GM12801 (cell line): ENCODE results near the gene H2AZ2.

Experiments
- TF ChIP-seq, protein P1 (sequence below): IDR thresholded peaks from one replicate; pipeline ENCODE4 v1.5.1; 2011; ENCODE audit warnings: control low read depth; ENCODE audit not compliant: insufficient read length; ENCODE audit errors: extremely low read depth

The H2AZ2 gene

DNA sequence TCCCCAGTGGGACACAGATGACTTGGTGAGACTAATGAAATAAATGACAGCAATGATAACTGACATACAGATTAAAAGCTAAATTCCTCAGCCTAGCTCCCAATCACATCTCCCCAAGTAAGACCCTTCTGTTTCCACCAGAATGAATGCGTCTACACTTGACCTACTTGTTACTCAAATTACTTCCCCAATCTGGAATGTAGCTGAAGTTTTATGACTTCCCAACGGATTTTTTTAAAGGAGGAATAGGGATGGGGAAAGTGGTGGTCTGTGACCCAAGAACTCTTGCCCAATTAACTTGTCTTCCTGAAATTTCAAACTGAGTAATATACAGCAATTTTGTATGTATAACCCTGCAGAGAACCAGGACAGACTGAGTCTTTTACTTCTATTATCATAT is 9.1 kb downstream of the H2AZ2 start:
- TF ChIP-seq, protein P1, sequence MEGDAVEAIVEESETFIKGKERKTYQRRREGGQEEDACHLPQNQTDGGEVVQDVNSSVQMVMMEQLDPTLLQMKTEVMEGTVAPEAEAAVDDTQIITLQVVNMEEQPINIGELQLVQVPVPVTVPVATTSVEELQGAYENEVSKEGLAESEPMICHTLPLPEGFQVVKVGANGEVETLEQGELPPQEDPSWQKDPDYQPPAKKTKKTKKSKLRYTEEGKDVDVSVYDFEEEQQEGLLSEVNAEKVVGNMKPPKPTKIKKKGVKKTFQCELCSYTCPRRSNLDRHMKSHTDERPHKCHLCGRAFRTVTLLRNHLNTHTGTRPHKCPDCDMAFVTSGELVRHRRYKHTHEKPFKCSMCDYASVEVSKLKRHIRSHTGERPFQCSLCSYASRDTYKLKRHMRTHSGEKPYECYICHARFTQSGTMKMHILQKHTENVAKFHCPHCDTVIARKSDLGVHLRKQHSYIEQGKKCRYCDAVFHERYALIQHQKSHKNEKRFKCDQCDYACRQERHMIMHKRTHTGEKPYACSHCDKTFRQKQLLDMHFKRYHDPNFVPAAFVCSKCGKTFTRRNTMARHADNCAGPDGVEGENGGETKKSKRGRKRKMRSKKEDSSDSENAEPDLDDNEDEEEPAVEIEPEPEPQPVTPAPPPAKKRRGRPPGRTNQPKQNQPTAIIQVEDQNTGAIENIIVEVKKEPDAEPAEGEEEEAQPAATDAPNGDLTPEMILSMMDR: no peak

DNA sequence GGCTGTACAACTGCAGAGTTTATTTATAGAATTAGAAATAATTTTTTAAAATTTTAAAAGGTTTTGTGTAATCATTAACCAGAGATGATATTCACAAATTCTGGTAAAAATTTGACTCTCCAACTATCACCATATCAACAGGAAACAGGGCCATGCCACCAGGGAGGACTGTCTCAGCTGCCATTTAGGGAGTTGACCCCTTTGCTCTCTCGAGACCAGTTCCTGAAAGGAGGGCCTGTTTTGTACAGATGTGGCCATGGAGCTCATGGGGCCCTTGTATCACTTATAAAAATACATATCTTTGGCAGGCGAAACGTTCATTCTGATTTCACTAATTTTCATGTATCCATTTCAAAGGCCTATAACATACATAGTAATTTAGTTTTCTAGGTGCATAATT is 20.3 kb downstream of the H2AZ2 start:
- TF ChIP-seq, protein P1: no peak

DNA sequence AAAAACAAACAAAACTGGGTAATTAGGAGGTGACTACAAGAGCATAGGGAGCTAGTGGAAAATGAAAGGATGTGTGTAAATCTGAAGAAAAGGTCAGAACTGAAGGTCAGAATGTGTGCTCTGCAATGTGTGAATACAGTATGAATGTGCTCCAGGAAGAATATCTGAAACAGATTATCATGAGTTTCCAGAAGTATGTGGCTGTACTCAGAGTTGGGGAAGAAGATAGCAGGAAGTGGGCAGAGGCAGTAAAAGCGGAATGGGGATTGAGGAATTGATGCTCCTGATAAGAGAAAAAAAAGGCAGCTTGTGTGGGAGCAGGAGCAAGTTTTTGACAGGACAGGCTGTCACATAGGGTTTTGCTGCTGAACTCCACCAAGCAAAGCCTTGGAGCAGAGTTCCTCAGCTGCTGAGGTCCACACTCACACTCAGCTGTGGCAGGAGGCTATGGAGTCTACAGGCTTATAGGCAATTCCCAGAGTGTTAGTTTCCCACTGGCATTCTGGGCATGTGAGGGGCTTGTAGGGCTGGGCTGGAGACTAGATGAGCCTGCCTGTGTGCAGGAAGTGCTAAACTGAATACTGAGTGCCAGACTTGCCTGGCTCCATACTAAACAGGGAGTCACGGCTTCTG is 22.9 kb downstream of the H2AZ2 start:
- TF ChIP-seq, protein P1: no peak

DNA sequence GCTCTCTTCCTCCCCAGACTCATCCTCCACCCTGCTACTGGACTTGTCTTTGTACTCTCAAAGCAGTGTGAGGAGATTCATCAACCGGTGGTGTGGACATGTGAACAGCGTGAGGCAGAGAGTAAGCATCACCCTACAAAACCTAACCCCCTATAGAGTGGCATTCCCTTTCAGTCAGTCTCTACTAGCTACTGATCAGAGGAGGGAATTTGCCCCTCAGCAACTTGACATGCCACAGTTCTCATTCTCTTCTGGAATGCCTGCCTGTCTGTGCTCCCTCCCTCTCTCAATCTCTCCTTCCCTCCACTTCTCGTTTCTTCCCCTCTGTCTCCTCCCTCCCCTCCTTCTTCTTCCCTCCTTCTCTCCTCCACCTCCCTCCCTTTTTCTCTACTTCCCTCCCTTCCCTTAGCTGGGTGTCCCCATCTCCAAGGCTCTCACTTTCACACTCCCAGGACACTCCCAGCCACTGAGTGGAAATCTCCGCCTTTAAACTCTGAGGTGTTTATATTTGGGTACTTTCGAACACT is 24.6 kb downstream of the H2AZ2 start:
- TF ChIP-seq, protein P1: no peak

DNA sequence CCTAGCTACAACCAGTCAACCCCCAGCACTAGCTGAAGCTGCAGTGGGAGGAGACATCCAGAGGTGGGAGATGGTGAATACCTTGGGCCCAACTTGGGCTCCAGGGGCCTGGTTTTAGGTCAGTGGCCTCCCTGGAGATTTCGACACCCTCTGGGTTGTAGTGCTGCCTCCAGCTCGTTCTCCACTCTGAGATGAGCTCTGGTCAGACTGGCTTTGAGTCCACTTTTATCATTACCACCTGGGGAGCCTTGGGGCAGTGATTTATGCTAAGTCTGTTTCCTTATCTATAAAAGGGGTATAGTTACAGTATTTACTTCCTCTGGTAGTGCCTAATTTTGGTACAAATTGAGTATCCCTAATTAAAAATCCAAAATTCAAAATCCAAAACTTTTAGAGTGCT is 28.6 kb downstream of the H2AZ2 start:
- TF ChIP-seq, protein P1: no peak

DNA sequence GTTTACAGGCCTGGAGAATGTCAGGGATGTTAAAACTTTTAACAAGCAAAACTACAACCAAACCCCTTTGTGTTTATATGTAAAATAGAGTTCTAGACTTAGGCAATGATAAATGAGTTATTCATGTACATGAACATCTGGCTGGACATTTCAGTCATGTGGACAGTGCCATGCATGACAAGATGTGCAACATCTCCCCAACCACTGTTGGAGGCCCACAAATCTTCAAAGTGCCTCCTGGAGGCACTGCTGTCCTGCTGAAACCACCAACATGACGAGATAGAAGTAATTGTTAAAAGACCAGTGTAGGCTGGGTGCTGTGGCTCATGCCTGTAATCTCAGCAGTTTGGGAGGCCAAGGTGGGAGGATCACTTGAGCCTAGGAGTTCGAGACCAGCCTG is 33.0 kb downstream of the H2AZ2 start:
- TF ChIP-seq, protein P1: no peak

DNA sequence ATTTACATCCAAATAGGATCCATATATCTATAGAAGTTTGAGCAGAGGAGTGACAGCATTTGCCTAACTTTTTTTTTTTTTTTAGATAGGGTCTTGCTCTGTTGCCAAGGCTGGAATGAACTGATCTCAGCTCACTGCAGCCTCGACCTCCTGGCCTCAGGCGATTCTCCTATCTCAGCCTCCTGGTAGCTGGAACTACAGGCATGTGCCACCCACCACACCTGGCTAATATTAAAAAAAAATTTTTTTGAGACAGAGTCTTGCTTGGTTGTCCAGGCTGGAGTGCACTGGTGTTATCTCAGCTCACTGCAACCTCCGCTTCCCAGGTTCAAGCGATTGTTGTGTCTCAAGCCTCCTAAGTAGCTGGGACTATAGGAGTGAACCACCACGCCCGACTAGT is 36.3 kb downstream of the H2AZ2 start:
- TF ChIP-seq, protein P1: no peak
